NCI-H460 (cell line): ENCODE results near the gene SLC17A1. TPM values are rescaled to one million over a fixed set of nuclear protein-coding genes. Genes with fewer than 3 reads are reported as not detected.
"Not testable (repeated sequence)": the region's sequence is repeated elsewhere in the genome, so short reads cannot be mapped to it uniquely, and the experiment has no call there.

ENCODE experiments used
- DNase-seq: peaks from one replicate; pipeline ENCODE4 v3.0.0-alpha.2; 2016; ENCODE audit warnings: low read depth; ENCODE audit errors: extremely low read depth
- total RNA-seq: library from RNA; depleted of rRNA; stranded (reverse); fragments of >200 nt; shearing (Covaris generic); gene quantifications from 2 replicates; pipeline ENCODE4 v1.2.3, GENCODE V29; 2014

SLC17A1 gene
- total RNA-seq, 1 experiment from 2014 or later: not detected

GRCh38 chr6:25768566-25768965 is 63.3 kb downstream of the SLC17A1 start:
- no peak for DNase-seq

DNA sequence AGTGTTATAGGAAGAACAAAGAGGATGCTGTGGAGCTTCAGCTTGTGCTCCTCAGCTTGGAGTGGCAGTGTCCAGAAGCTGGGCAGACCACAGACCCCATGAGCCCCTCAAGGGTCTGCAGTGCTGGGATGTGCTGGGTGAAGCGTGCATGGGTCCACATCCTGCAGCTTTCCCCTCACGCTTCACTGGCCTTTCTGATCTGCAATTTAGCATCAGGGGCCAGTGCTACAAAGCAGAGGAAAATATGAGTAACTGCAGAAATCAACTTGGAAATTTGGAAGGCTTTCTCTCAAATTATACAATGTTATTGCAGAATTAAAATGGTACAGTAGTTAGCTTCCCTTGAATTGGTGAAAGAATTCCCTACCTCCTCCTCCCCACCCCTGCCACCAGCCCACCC is 67.2 kb downstream of the SLC17A1 start:
- DNase-seq: no peak

- no peak for DNase-seq
These were observed 73.8 kb downstream of the SLC17A1 start for GRCh38 chr6:25757936-25758642.

DNA sequence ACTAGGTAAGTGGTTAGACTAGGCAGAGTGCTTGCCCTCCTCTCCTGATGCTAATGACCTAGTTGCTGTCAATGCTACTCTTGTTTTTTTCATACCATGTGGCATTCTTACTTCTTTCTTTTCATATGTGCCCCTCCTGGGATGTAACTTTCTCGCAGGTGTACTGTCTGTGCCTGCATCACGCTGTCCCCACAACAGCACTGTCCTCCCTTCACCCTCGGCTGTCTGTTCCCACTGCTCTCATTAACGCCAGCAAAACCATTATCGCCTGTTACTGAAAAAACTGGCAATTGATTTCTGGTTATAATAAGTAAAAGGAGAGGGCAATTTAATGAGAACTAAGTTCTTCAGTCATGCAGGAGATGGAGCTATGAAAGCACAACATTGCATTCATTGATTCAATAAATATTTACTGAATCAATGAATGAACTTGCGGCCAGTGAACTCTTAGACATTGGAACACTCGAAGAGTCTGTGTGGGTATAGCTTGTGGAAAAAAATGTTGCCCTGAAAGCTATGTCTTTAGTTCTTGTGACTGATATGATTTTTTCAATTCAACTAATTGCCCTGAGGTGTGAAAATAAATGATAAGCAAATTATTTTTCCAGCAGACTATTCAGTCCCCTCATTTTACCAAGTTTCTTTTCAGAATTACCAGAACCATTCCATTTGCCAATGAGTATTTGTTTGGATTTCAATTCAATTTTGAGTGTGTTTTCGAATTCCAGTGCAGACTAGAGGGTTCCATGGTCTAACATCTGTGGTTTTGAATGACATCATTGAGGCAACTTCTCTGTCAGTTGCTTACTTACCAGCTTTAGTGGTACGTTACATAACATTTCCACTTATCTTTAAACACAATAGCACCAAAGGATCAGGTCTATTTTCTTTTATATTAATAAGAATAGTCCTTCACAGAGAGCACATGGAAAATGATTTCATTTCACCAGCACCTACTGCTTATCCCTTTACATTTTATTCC is 75.2 kb downstream of the SLC17A1 start:
- DNase-seq: no peak

GRCh38 chr6:25755483-25755882 is 76.4 kb downstream of the SLC17A1 start:
- DNase-seq: no peak

DNA sequence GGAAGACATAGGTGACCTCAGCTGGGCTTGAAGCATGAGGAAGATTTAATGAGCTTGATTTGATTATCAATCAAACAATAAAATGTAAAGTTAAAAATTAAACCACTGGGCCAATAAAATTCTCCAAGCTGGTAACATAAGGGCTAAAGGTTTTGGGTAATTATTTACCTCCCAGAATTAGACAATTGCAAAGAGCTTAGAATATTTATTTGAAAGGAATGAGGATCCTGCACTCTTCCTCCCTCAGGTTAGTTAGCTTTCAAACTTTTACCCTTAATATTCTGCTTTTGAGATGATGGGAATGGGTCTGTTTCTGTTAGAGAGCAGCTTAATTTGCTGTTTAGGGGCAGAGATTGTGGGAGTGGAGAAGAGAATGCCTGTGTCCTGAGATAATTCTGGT is 77.3 kb downstream of the SLC17A1 start, which contains the start of gene SLC17A4:
SLC17A4 (plus strand) TSS at position 208 of the 400 bp plus-strand sequence. CDS start 7,221 bp downstream, outside the sequence.
- no peak for DNase-seq

DNA sequence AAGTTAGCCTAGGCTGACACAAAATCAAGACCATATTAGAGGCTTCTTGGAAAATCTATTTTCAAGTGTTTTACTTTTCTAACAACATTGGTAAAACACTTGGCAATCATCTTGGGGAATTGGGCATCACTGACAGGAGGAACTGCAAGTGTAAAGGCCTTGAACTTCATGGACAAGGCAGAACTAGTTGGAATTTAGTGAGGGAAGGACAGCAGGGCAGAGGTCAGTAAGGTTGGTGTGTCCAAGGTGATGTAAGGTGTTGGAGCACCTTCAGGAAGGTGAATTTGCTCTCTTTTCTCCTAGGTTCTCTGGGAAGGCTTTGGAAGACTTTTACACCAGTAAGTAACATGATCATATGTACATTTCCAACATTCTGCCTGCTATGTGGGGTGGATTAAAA is 78.8 kb downstream of the SLC17A1 start:
- DNase-seq: no peak

GRCh38 chr6:25750906-25751305 is 80.9 kb downstream of the SLC17A1 start:
- no peak for DNase-seq

DNA sequence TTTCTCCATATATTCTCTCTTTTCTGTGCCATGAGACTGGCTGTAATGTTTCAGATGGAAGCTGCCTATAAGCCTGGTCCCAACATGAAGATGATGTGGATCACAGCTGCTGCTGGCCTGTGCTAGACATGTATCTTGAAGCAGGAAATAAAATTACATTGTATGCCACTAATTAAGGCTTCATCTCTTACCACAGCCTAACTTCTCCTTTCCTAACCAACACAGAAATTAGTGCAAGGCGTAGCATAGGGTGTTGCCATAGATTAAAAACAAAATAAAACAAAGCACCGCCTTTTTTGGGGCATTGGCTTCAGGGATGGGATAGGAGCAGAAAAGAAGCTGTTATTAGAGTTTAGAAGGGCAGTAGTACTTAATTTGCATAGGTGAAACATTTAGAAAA is 82.0 kb downstream of the SLC17A1 start:
- DNase-seq: no peak

GRCh38 chr6:25748601-25749517 is 83.0 kb downstream of the SLC17A1 start:
- DNase-seq: not testable (repeated sequence)

GRCh38 chr6:25748049-25748448 is 83.8 kb downstream of the SLC17A1 start:
- no peak for DNase-seq

DNA sequence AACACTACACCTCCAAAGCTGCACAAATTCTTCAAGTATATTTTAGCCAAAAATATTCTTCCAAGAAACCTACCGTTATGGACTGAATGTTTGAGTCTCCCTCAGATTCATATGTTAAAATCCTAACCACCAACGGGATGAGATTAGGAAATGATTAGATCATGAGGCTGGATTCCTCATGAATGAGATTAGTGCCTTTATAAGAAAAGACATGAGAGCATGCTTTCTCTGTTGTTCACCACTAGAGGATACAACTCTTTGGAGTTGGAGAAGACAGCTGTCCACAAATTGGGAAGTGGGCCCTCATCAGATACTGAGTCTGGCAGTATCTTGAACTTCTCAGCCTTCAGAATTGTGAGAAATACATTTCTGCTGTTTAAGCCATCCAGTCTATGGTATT is 84.4 kb downstream of the SLC17A1 start:
- no peak for DNase-seq

GRCh38 chr6:25746968-25747367 is 84.9 kb downstream of the SLC17A1 start:
- no peak for DNase-seq

DNA sequence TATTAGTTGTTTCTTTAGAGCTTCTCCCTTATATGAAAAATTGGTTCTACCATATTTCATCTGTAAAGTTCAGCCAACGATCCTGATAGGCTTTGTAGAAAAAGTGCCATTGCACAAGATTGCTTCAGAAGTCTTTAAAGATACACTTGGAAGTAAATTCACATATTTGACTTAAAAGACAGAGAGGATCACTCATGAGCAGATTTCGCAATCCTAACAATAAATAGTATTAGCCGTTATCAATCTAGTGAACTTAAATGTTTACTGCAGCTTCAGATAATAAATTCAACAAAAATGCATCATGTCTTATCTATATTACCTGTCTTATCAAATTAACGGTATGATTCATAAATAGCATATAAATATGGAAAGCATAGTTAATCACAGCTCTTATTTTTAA is 86.0 kb downstream of the SLC17A1 start:
- no peak for DNase-seq

- no peak for DNase-seq
These were observed 88.0 kb downstream of the SLC17A1 start for GRCh38 chr6:25743868-25744267.

- no peak for DNase-seq
These were observed 96.6 kb downstream of the SLC17A1 start for GRCh38 chr6:25735261-25735660.
